Lower leg skin (tissue), 4 donors: Measurements from ENCODE around the gene RPTOR. TPM values are rescaled to one million over a fixed set of nuclear protein-coding genes. Genes with fewer than 3 reads are reported as not detected.

Source experiments
- DNase-seq, 2 donors: peaks; one replicate each; pipeline ENCODE4 v3.0.0-alpha.2; 2019; ENCODE audit warnings: low spot score in 2 of 2
- H3K4me3 ChIP-seq: fragments of 200-600 bp; sonication (generic); 2 replicates; pipeline ENCODE4 v1.5.1; 2017; ENCODE audit warnings: mild to moderate bottlenecking, low read depth; ENCODE audit not compliant: poor library complexity, severe bottlenecking
- POLR2A ChIP-seq, 2 donors: fragments of 450-650 bp; IDR thresholded peaks; one replicate each; pipeline ENCODE4 v1.6.1; 2016 to 2017; ENCODE audit warnings: antibody characterized with exemption in 2 of 2, mild to moderate bottlenecking in 1 of 2, moderate library complexity in 1 of 2
- WGBS, 2 donors: methylation state at CpG; one replicate each; pipeline ENCODE4 v1.1.5; 2018; 5-methylcytosine and 5-hydroxymethylcytosine counted together
- intact Hi-C: fragments of 100-400 bp; cut with DNase I; formaldehyde crosslinking; loops from one replicate; pipeline ENCODE4 v1.15.0; 2023; ENCODE audit warnings: low total_unique reads
- total RNA-seq, 4 donors: library from RNA; depleted of rRNA; stranded (reverse); fragments of >200 nt; gene quantifications; one replicate each; pipeline ENCODE4 v1.1.0, GENCODE V29; 2016
- TF ChIP-seq, protein P1 (sequence below), 3 donors: fragments of 450-650 bp; IDR thresholded peaks; one replicate each; pipeline ENCODE4 v1.5.1; 2016; ENCODE audit warnings: antibody characterized with exemption in 3 of 3, mild to moderate bottlenecking in 3 of 3, moderate library complexity in 2 of 3

RPTOR gene
- total RNA-seq, 4 donors from 2014 or later, result 30.7 to 68.2 (median 39.8) TPM

DNA sequence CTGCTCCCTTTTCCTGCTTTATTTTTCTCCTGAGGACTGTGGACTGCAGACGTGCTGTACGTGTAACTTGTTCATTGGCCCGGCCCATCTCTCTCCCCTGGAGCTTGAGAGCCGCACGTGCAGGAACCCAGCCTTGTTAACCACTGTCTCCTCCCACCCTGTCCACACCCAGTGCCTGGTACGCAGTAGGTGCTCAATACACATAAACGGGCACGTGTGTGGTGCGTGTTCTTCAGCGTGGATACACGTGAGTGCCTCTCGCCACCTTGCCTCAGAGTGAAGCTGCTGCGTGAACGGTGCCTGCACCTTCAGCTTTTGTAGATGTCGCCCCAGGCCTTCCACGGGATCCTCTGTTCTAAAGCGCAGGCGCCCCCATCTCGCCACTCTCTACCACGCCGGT, 350.7 kb downstream of the RPTOR start:
- DNase-seq, result no peak
- no peak for TF ChIP-seq POLR2A (IDR thresholded peaks at IDR 0.05)
- TF ChIP-seq, protein P1, sequence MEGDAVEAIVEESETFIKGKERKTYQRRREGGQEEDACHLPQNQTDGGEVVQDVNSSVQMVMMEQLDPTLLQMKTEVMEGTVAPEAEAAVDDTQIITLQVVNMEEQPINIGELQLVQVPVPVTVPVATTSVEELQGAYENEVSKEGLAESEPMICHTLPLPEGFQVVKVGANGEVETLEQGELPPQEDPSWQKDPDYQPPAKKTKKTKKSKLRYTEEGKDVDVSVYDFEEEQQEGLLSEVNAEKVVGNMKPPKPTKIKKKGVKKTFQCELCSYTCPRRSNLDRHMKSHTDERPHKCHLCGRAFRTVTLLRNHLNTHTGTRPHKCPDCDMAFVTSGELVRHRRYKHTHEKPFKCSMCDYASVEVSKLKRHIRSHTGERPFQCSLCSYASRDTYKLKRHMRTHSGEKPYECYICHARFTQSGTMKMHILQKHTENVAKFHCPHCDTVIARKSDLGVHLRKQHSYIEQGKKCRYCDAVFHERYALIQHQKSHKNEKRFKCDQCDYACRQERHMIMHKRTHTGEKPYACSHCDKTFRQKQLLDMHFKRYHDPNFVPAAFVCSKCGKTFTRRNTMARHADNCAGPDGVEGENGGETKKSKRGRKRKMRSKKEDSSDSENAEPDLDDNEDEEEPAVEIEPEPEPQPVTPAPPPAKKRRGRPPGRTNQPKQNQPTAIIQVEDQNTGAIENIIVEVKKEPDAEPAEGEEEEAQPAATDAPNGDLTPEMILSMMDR (IDR thresholded peaks at IDR 0.05), result no peak
- H3K4me3 ChIP-seq, result no peak overlapping the region
- WGBS, 2 donors, result 76 to 86% methylated on average over 21 of the region's 21 CpGs
- intact Hi-C loops, result no loop called here

DNA sequence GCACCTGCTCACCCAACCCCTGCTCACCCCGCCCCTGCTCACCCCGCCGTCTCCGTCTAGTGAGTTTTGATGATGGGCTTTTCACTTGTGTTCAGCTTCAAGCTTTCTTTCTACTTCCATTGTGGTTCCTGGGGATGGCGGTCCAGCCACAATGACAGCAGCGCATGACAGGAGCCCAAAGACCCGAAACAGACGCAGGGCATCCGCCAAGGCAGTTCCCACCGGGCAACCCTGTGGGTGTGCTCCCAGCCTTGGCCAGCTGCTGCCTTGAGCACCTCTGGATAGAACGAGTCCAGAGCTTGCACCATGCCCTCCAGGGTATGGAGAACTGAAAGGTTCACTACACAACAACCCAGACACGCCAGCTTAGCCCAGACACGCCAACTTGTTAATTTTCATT, 354.1 kb downstream of the RPTOR start:
- WGBS, 2 donors, result 87 to 93% methylated on average over 12 to 13 of the region's 13 CpGs
- DNase-seq, result no peak
- no peak for TF ChIP-seq POLR2A (IDR thresholded peaks at IDR 0.05)
- TF ChIP-seq, protein P1 (IDR thresholded peaks at IDR 0.05), result no peak
- H3K4me3 ChIP-seq, result no peak overlapping the region
- intact Hi-C loops, result no loop called here

DNA sequence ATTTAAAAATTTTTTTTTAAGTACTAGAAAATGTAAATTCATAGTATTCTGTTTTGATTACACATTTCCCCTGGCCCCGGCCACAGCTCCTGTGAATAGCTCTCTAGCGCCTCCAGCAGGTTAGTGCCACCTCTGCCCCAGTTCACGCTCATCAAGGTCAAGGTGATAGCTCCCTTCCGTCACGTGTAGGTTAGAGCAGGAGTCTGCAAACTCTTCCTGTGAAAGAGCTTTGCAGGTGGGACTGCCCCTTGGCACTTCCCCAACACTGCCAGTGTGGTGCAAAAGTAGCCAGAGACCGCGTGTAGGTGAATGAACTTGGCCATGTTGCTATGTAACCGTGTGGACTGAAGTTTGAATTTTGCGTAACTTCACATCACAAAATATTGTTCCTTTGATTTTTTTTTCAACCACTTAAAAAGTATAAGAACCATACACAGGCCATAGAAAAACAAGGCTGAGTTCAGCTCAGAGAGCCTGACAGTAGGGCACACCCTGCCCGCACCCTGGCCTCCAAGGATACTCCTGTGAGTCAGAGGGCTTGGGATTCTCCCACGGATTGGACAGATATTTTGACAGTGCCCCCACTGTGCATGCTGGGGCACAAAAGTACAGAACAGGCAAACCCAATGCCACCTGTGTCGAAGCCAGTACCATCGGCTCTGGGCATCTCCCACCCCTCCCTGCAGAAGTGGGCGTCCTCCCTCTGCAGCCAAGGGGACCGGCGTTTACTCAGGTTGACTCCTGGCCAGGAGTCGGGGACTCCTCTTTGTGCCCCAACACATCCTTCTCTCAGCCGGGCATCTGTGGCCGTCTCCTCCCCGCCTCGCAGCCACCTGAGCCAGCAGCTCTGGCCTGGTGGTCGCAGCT, 355.0 kb downstream of the RPTOR start:
- DNase-seq, result no peak
- no peak for TF ChIP-seq POLR2A (IDR thresholded peaks at IDR 0.05)
- TF ChIP-seq, protein P1 (IDR thresholded peaks at IDR 0.05), result no peak
- no peak overlapping the region for H3K4me3 ChIP-seq
- intact Hi-C loops, result no loop called here
- 75% methylated on average over 19 to 22 of the region's 22 CpGs for WGBS, 2 donors

DNA sequence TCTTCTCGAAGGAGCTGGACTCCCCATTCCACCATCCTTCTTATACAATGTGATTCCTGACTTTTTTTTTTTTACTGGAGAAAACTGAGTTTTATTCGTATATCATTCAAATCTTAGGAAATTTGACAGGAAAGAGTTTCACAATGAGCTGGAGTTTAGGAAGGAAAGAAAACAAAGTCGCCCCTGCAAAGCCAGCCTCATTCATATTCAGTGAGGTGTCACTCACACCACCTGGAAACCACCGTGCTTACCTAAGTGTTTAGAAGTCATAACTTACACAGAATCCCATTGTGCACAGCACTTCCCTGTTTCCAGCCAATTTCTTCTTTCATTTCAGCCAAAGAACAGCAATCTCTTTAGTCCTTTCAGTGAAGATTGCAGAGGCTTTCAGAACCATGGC, 356.7 kb downstream of the RPTOR start:
- TF ChIP-seq, protein P1 (IDR thresholded peaks at IDR 0.05), result no peak
- no peak for TF ChIP-seq POLR2A (IDR thresholded peaks at IDR 0.05)
- no peak for DNase-seq
- H3K4me3 ChIP-seq, result no peak overlapping the region
- 48 to 49% methylated on average over 4 of the region's 4 CpGs for whole genome bisulfite sequencing, 2 donors
- intact Hi-C loops, result no loop called here

DNA sequence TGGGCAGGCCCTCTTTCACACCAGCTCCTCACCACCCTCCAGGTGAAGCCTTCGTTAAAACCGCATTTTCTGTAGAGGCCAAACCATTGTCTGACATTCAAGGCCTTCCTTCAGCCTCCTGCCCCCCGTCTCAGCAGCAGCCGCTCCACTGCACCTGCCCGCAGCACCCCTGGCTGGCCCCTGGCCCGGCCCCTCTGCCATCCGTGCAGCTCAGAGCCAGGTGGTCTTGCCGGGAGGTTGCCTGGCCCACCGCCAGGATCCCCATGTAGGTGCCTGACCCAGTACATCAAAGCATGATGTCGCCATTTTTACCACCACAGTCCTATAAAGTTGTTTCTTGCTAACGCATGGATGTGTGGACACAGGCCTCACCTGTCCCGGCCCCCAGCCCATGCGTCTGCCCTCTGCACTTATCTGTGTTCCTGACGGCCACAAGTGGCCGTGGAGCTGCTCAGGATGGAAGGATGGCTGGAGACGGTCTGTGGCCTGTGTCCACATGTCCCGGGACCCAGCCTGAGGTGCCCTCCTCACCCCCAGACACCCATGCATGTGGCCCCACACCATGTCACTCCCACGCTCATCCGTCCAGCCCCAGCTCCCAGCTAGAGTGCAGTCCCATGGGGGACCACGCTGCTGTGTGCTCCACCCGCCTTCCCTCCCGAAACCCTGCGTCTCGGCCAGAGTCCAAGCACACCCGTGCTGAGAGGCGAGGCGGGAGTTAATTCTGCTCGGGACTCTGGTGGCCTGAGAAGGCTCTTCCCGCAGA, 357.7 kb downstream of the RPTOR start:
- TF ChIP-seq, protein P1 (IDR thresholded peaks at IDR 0.05), result no peak

More for the DNA sequence above, 357.7 kb downstream of the RPTOR start:
- intact Hi-C loops, result no loop called here
- no peak for DNase-seq
- 86 to 87% methylated on average over 29 of the region's 29 CpGs for WGBS, 2 donors
- no peak overlapping the region for H3K4me3 ChIP-seq
